Naive thymus-derived CD4-positive, alpha-beta T cell (primary cell): Measurements from ENCODE around the gene PTPRJ. TPM values are rescaled to one million over a fixed set of nuclear protein-coding genes. Genes with fewer than 3 reads are reported as not detected.

Experiments used
- ATAC-seq: fragments of 150-1000 bp; cut with Tn5 transposase; 2 replicates; pipeline ENCODE4 v1.10.0; 2021; ENCODE audit warnings: mild to moderate bottlenecking, moderate library complexity
- CTCF ChIA-PET: fragments of 350-600 bp; sonication (Branson Sonifier 250); formaldehyde crosslinking; loops from one replicate; lab custom pipeline; 2021; ENCODE audit warnings: antibody characterized with exemption; lab: Charles Lee
- POLR2A ChIA-PET: fragments of 350-600 bp; sonication (Branson Sonifier 250); formaldehyde crosslinking; loops from one replicate; lab custom pipeline; 2021; ENCODE audit warnings: antibody characterized with exemption, inconsistent platforms; lab: Charles Lee
- DNase-seq, 9 donors: peaks; one replicate each; pipeline versions ENCODE4 v3.0.0 to v3.0.0-alpha.2; 2020 to 2022; ENCODE audit warnings: mixed read lengths in 1 of 9
- H3K27ac ChIP-seq: one replicate; pipeline ENCODE4 v1.7.0; 2013; ENCODE audit warnings: mild to moderate bottlenecking, low read depth, low read length, moderate library complexity
- H3K27me3 ChIP-seq, 2 donors: one replicate each; pipeline ENCODE4 v1.7.0; 2013; ENCODE audit warnings: low read length in 2 of 2, mild to moderate bottlenecking in 2 of 2, moderate library complexity in 2 of 2; ENCODE audit not compliant: control insufficient read depth in 2 of 2, insufficient read depth in 2 of 2
- H3K36me3 ChIP-seq, 3 experiments: 1 replicate in 2 of 3; 2 replicates in 1 of 3; pipeline ENCODE4 v1.7.0; 2013; ENCODE audit warnings: low read length in 3 of 3, mild to moderate bottlenecking in 3 of 3, moderate library complexity in 1 of 3; ENCODE audit not compliant: insufficient read depth in 3 of 3, control insufficient read depth in 2 of 3
- H3K4me1 ChIP-seq, 2 donors: one replicate each; pipeline ENCODE4 v1.7.0; 2013; ENCODE audit warnings: low read length in 2 of 2, mild to moderate bottlenecking in 2 of 2, moderate library complexity in 1 of 2; ENCODE audit not compliant: control insufficient read depth in 2 of 2, insufficient read depth in 2 of 2
- H3K4me3 ChIP-seq: 2 replicates; pipeline ENCODE4 v1.7.0; 2013; ENCODE audit warnings: mild to moderate bottlenecking, low read length
- H3K9me3 ChIP-seq, 3 experiments: 1 replicate in 2 of 3; 2 replicates in 1 of 3; pipeline ENCODE4 v1.7.0; 2013; ENCODE audit warnings: low read length in 3 of 3; ENCODE audit not compliant: control insufficient read depth in 2 of 3
- H3K27ac Mint-ChIP-seq, 9 donors: one replicate each; pipeline ENCODE4 v1.8.0; 2020 to 2022; ENCODE audit warnings: mixed read lengths in 9 of 9, mild to moderate bottlenecking in 8 of 9, moderate library complexity in 5 of 9, inconsistent platforms in 2 of 9
- H3K27me3 Mint-ChIP-seq, 5 donors: one replicate each; pipeline ENCODE4 v1.8.0; 2021 to 2022; ENCODE audit warnings: mixed read lengths in 5 of 5, mild to moderate bottlenecking in 1 of 5
- H3K36me3 Mint-ChIP-seq, 5 donors: one replicate each; pipeline ENCODE4 v1.8.0; 2020 to 2022; ENCODE audit warnings: mixed read lengths in 5 of 5, mild to moderate bottlenecking in 3 of 5, inconsistent platforms in 1 of 5
- H3K4me1 Mint-ChIP-seq, 7 donors: one replicate each; pipeline ENCODE4 v1.8.0; 2020 to 2022; ENCODE audit warnings: mixed read lengths in 7 of 7, mild to moderate bottlenecking in 3 of 7, inconsistent platforms in 1 of 7
- H3K4me3 Mint-ChIP-seq, 10 donors: one replicate each; pipeline ENCODE4 v1.8.0; 2020 to 2022; ENCODE audit warnings: mild to moderate bottlenecking in 10 of 10, mixed read lengths in 10 of 10, moderate library complexity in 6 of 10, inconsistent platforms in 2 of 10
- H3K9me3 Mint-ChIP-seq, 11 donors: one replicate each; pipeline ENCODE4 v1.8.0; 2020 to 2022; ENCODE audit warnings: mixed read lengths in 11 of 11, mild to moderate bottlenecking in 4 of 11, inconsistent platforms in 1 of 11, moderate library complexity in 1 of 11
- intact Hi-C, 2 donors: fragments of 100-400 bp; cut with micrococcal nuclease; formaldehyde crosslinking; loops; one replicate each; pipeline ENCODE4 v1.15.1; 2023
- polyA plus RNA-seq, 2 donors: library from polyadenylated mRNA; unstranded; fragments of 300-500 nt; fragmentation: Illumina TruSeq; gene quantifications; one replicate each; pipeline ENCODE4 v1.2.3, GENCODE V29; 2021
- total RNA-seq, 6 experiments: library from RNA in 5 of 6; stranded (reverse) in 5 of 6; gene quantifications; 1 replicate in 5 of 6; 2 replicates in 1 of 6; pipeline ENCODE4 v1.2.3 and lab custom pipeline; 2021 to 2026

Gene PTPRJ
- total and polyA plus RNA-seq, 7 experiments from 2014 or later = 7.0 to 82.3 (median 46.7) TPM

- intact Hi-C loops = no loop called here
- ChIA-PET CTCF (interaction anchor here (0.6 kb wide), 1 partner anchor 101 kb away, joined by 4 read pairs; no protein-coding TSS in a partner anchor), POLR2A (interaction anchor here (1.0 kb wide), 1 partner anchor 23 kb away, joined by 4 read pairs; no protein-coding TSS in a partner anchor)
- Mint-ChIP-seq H3K9me3 (no peaks in the 10 kb centered on the region), H3K27me3 (no peaks in the 10 kb centered on the region), H3K4me1 (peaks cover 56 to 87% (median 80%) of the 10 kb centered on the region in 7 donors), H3K36me3 (peaks cover 5 to 42% (median 9%) of the 10 kb centered on the region in 5 donors), H3K4me3 (peak overlapping the region in 5 of 10 donors; percentile 15 to 44 (median 18)), H3K27ac (peak overlapping the region in 6 of 9 donors; percentile 18 to 89 (median 43))
- DNase-seq (no peak), ATAC-seq (no peak)
- no peaks in the 10 kb centered on the region for H3K27me3 ChIP-seq
- no peaks in the 10 kb centered on the region for H3K9me3 ChIP-seq
- no peak overlapping the region for H3K4me3 ChIP-seq
- H3K4me1 ChIP-seq = peaks cover 22 to 42% of the 10 kb centered on the region in 2 donors
- H3K36me3 ChIP-seq = no peaks in the 10 kb centered on the region
- no peak overlapping the region for H3K27ac ChIP-seq
Observed at GRCh38 chr11:48037709-48038468, 57.5 kb downstream of the PTPRJ start.

GRCh38 chr11:48040830-48041444 lies 60.6 kb downstream of the PTPRJ start:
- Histone ChIP-seq H3K9me3 (no peaks in the 10 kb centered on the region), H3K4me3 (no peak overlapping the region), H3K27me3 (no peaks in the 10 kb centered on the region), H3K36me3 (no peaks in the 10 kb centered on the region), H3K27ac (no peak overlapping the region), H3K4me1 (peaks cover 17 to 41% of the 10 kb centered on the region in 2 donors)
- Mint-ChIP-seq H3K27me3 (no peaks in the 10 kb centered on the region), H3K9me3 (no peaks in the 10 kb centered on the region), H3K36me3 (peaks cover 5 to 33% (median 9%) of the 10 kb centered on the region in 5 donors), H3K27ac (peak overlapping the region in 4 of 9 donors; percentile 0 to 84 (median 41)), H3K4me3 (no peak overlapping the region), H3K4me1 (peaks cover 54 to 87% (median 80%) of the 10 kb centered on the region in 7 donors)
- intact Hi-C loops = loop anchor here in 1 of 2 donors (5.0 kb wide), 1 partner anchor 36 kb away; no protein-coding TSS in a partner anchor
- POLR2A ChIA-PET = interaction anchor here (0.8 to 1.5 kb wide), 2 partner anchors 11 to 15 kb away, joined by 4 to 5 read pairs; no protein-coding TSS in a partner anchor
- no peak for DNase-seq
- no peak for ATAC-seq
- CTCF ChIA-PET = interaction anchor here (0.7 to 1.9 kb wide), 3 partner anchors 58 to 185 kb away, joined by 3 to 6 read pairs (median 3); no protein-coding TSS in a partner anchor

GRCh38 chr11:48041877-48042695 lies 61.7 kb downstream of the PTPRJ start:
- Mint-ChIP-seq H3K27me3 (no peaks in the 10 kb centered on the region), H3K36me3 (peaks cover 5 to 28% (median 9%) of the 10 kb centered on the region in 5 donors), H3K27ac (peak overlapping the region in 8 of 9 donors; percentile 4 to 91 (median 82)), H3K9me3 (no peaks in the 10 kb centered on the region), H3K4me3 (peak overlapping the region in 8 of 10 donors; percentile 2 to 74 (median 53)), H3K4me1 (peaks cover 48 to 83% (median 75%) of the 10 kb centered on the region in 7 donors)
- Histone ChIP-seq H3K36me3 (no peaks in the 10 kb centered on the region), H3K4me3 (no peak overlapping the region), H3K27ac (no peak overlapping the region), H3K9me3 (no peaks in the 10 kb centered on the region), H3K27me3 (no peaks in the 10 kb centered on the region), H3K4me1 (peaks cover 14 to 29% of the 10 kb centered on the region in 2 donors)
- ATAC-seq (no peak), DNase-seq (no peak)
- POLR2A ChIA-PET = interaction anchor here (1.1 to 3.0 kb wide), 5 partner anchors 12 to 41 kb away, joined by 3 to 21 read pairs (median 4); no protein-coding TSS in a partner anchor
- CTCF ChIA-PET = interaction anchor here (0.6 to 2.1 kb wide), 4 partner anchors 22 to 213 kb away, joined by 3 to 7 read pairs (median 5); no protein-coding TSS in a partner anchor
- intact Hi-C loops = loop anchor here in 1 of 2 donors (2.0 to 5.0 kb wide), 2 partner anchors 35 to 39 kb away; no protein-coding TSS in a partner anchor

GRCh38 chr11:48043111-48043990 lies 63.0 kb downstream of the PTPRJ start:
- no peaks in the 10 kb centered on the region for H3K36me3 ChIP-seq
- ATAC-seq (peak; percentile 70), DNase-seq (peak in 5 of 9 donors; percentile 34 to 51 (median 44))
- Mint-ChIP-seq H3K27me3 (no peaks in the 10 kb centered on the region), H3K4me1 (peaks cover 46 to 78% (median 74%) of the 10 kb centered on the region in 7 donors), H3K27ac (peak overlapping the region; percentile 67 to 91 (median 83)), H3K9me3 (no peaks in the 10 kb centered on the region), H3K4me3 (peak overlapping the region; percentile 44 to 82 (median 69)), H3K36me3 (peaks cover 0 to 27% (median 5%) of the 10 kb centered on the region in 5 donors)
- intact Hi-C loops = loop anchor here (1.0 to 5.0 kb wide), 5 partner anchors 8 to 63 kb away; partner anchors contain the start of gene PTPRJ (in 1 of the 2)
- no peaks in the 10 kb centered on the region for H3K9me3 ChIP-seq
- no peaks in the 10 kb centered on the region for H3K27me3 ChIP-seq
- CTCF ChIA-PET = interaction anchor here (0.5 to 2.1 kb wide), 7 partner anchors 11 to 136 kb away, joined by 3 to 11 read pairs (median 5); no protein-coding TSS in a partner anchor
- POLR2A ChIA-PET = interaction anchor here (0.7 to 3.0 kb wide), 15 partner anchors 8 to 275 kb away, joined by 3 to 21 read pairs (median 4); no protein-coding TSS in a partner anchor
- H3K4me1 ChIP-seq = peaks cover 14 to 29% of the 10 kb centered on the region in 2 donors
- peak overlapping the region; percentile 18 for H3K4me3 ChIP-seq
- H3K27ac ChIP-seq = peak overlapping the region; percentile 59

- intact Hi-C loops = loop anchor here (1.0 to 5.0 kb wide), 5 partner anchors 9 to 64 kb away; partner anchors contain the start of gene PTPRJ (in 1 of the 2)
- H3K36me3 Mint-ChIP-seq = peaks cover 0 to 31% (median 5%) of the 10 kb centered on the region in 5 donors
- peaks cover 14 to 29% of the 10 kb centered on the region in 2 donors for H3K4me1 ChIP-seq
- H3K9me3 Mint-ChIP-seq = no peaks in the 10 kb centered on the region
- ChIA-PET POLR2A (interaction anchor here (0.7 to 3.0 kb wide), 12 partner anchors 8 to 276 kb away, joined by 3 to 21 read pairs (median 4); no protein-coding TSS in a partner anchor), CTCF (interaction anchor here (0.6 to 2.1 kb wide), 5 partner anchors 10 to 64 kb away, joined by 3 to 11 read pairs (median 3); no protein-coding TSS in a partner anchor)
- H3K27me3 Mint-ChIP-seq = no peaks in the 10 kb centered on the region
- H3K27ac ChIP-seq = peak overlapping the region; percentile 59
- no peaks in the 10 kb centered on the region for H3K9me3 ChIP-seq
- H3K36me3 ChIP-seq = no peaks in the 10 kb centered on the region
- peak overlapping the region; percentile 44 to 82 (median 67) for H3K4me3 Mint-ChIP-seq
- H3K27me3 ChIP-seq = no peaks in the 10 kb centered on the region
- H3K27ac Mint-ChIP-seq = peak overlapping the region; percentile 67 to 91 (median 84)
- DNase-seq (no peak), ATAC-seq (peak; percentile 17)
- peaks cover 46 to 81% (median 77%) of the 10 kb centered on the region in 7 donors for H3K4me1 Mint-ChIP-seq
- no peak overlapping the region for H3K4me3 ChIP-seq
Observed at GRCh38 chr11:48043991-48044512, 63.7 kb downstream of the PTPRJ start.
